ENCODE results near the gene DYRK4.

DYRK4 gene

DNA sequence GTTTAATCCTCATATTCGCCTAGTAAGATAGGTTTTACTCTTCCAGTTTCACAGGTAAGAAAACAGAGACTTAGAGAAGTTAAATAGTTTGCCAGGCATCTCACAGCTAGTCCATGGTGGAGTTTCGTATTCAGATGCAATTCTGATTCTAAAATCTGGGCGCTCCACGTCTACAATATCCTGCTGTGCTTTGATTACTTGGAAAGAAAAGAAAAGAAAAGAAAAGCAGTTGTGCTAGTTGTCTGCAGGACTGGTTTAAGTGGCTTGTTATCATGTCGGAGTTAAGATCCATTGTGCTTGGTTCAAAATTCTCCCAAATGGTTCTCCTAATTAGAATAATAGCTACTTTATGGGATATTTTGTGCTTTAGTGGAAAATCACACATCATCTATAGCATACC, 68.3 kb downstream of the DYRK4 start:
- DNase-seq, result no peak

DNA sequence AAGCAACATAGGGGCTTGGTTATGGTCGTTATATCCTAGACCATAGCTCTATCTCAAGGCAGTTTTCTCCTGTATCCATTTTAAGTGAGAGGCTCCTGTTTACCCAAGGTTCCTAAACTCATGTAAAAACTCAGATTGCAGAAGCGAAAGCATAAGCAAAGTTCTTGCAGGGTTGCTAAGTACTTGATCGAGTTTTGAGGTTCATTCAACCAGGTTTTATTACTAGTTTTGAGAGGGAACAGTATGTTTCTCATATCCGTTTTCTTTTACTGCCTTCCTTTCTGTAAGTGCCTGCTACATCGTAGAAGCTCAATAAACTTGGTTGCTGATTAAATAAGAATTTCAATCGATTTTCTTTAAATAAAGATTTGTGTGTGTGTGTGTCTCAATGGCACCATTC, 81.7 kb downstream of the DYRK4 start:
- no peak for DNase-seq

DNA sequence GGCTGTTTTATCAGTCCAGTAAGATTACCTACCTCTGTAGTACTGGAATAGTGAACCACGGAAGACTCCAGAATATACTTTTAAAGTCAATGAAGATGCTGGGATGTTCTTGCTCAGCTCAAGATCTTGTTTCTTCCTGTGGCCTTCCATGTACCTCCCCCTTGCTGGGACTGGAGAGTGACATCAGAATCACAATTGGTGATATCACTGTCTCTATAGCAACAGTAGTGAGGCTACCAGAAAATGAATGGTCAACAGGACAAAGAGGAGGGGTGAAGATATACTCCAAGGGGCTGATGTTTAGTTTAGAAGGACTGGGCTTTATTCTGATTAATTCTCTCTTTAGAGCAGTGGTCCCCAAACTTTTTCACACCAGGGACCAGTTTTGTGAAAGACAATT, 83.0 kb downstream of the DYRK4 start:
- DNase-seq, result no peak

DNA sequence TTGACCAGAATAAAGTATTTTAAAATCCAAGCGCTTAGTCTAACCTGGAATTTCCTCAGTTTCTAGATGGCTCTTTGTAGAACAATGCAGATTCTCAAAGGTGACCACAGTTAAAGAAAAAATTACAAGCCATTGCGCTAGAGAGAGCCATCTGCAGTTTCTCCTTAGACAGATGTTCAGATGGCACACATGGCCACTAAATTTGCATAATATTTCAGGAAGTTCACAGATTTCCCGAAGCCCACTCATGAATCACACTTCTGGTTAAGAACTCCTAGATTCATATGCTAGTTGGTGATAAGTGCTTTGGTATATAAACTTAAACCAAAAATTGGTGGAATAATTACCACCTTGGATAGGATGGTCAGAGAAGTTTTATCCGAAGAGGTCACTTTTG, 86.1 kb downstream of the DYRK4 start:
- no peak for DNase-seq

- peak; percentile 84 for DNase-seq
Observed at GRCh38 chr12:4648501-4649357, 86.7 kb downstream of the DYRK4 start, which contains the start of the genes AKAP3 and NDUFA9. TSS of gene AKAP3 (minus strand) at chr12:4649051. CDS start at chr12:4638196, 10,855 bp downstream. TSS of gene NDUFA9 (plus strand) at chr12:4649114. CDS start at chr12:4649127, 13 bp downstream.

DNA sequence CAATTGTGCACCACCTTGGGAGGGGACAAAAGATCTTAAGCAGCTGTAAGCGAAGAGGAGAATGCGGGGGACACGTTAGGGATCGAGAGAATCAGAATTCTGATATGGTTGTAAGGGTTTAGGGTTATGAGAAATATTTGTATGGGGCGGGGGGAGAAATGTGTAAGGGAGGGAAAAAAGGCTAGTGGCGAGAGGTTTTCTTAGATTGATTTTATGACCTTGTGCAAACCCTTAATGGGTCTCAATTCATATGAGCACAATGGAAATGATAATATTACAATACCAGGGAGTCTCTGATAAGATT, 87.3 kb downstream of the DYRK4 start:
- DNase-seq, result no peak

DNA sequence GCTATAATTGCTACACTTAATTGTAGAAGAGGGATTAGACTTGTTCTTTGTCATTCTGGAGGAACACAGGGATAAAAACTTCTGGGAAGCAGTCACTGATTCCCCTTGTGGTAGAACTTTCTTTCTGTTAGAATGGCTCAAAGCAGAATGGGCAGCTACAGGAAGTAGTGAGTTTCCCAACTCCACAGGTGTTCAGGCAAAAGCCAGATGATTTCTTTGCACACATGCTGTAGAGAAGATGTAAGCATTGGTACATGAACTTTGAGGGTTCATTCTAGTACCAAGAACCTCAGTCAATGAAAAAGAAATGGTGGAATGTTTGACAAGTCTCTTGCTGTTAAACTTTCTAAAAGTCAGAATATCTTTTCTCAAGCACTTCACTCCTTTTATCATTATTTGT, 91.2 kb downstream of the DYRK4 start:
- DNase-seq, result no peak

- DNase-seq, result no peak
Observed at GRCh38 chr12:4653691-4654090, 91.7 kb downstream of the DYRK4 start.
